ENCODE measurements around the gene TBCA. TPM values are rescaled to one million over a fixed set of nuclear protein-coding genes. Genes with fewer than 3 reads are reported as not detected.

TBCA gene
- total RNA-seq, 1 experiment from 2014 or later, result 317 TPM

- TF ChIP-seq ATF3 (IDR thresholded peaks at IDR 0.05) (no peak), CTCF (IDR thresholded peaks at IDR 0.05 in 2 of 3, conservative IDR thresholded peaks at IDR 0.05 in 1 of 3; ENCODE audit: borderline replicate concordance in 1 of 3, insufficient read depth in 1 of 3, low read depth in 2 of 3, low read length in 2 of 3) (no peak), JUND (IDR thresholded peaks at IDR 0.05) (no peak), ZBTB33 (IDR thresholded peaks at IDR 0.05; ENCODE audit: extremely low read depth, insufficient replicate concordance, low read length) (no peak), ZNF274 (IDR thresholded peaks at IDR 0.05; ENCODE audit: low read depth, low read length) (no peak)
Measured at GRCh38 chr5:77824981-77825380, 48.8 kb upstream of the TBCA start (continued).

- H3K9me2 ChIP-seq (ENCODE audit: insufficient read depth), result no peaks in the 10 kb centered on the region
- no peak overlapping the region for H3K4me2 ChIP-seq (ENCODE audit: low read length)
- no peaks in the 10 kb centered on the region for H4K20me1 ChIP-seq (ENCODE audit: insufficient read depth)
- no TSS peak for BruUV-seq (replicated peaks)
- H3K9ac ChIP-seq (ENCODE audit: low read length), result no peak overlapping the region
- H3K27ac ChIP-seq (ENCODE audit: low read depth, low read length), result no peak overlapping the region
- H3K4me1 ChIP-seq (ENCODE audit: control insufficient read depth in 1 of 2, insufficient read depth in 2 of 2, low read length in 2 of 2), result no peaks in the 10 kb centered on the region; a peak in 1 of 4 replicates
- POLR2A ChIA-PET, result no interaction called here
- no peaks in the 10 kb centered on the region for H3K27me3 ChIP-seq (ENCODE audit: insufficient read depth, low read length)
- H3K9me3 ChIP-seq (ENCODE audit: control insufficient read depth in 1 of 2, insufficient read depth in 1 of 2, low read depth in 1 of 2, low read length in 2 of 2), result no peaks in the 10 kb centered on the region
- H2AFZ ChIP-seq (ENCODE audit: low read depth, low read length, poor library complexity, severe bottlenecking), result no peak overlapping the region
- no peak for ATAC-seq
- intact Hi-C loops (cut with micrococcal nuclease), result no loop called here
- RAD21 ChIA-PET (ENCODE audit: low non-redundant PET in 1 of 2, low total read pairs in 2 of 2, uncharacterized antibody in 2 of 2, unreplicated experiment in 2 of 2), result interaction anchor here in 1 of 2 experiments (0.7 kb wide), 1 partner anchor 60 kb away, joined by 3 read pairs; no protein-coding TSS in a partner anchor
- no peak overlapping the region for H3K4me3 ChIP-seq (replicated peaks in 1 of 2; ENCODE audit: low read depth in 1 of 2, low read length in 2 of 2)
- no peak for DNase-seq (ENCODE audit: low read depth, low spot score)
- H3K36me3 ChIP-seq (ENCODE audit: control insufficient read depth in 1 of 2, insufficient read depth in 2 of 2, low read length in 2 of 2), result no peaks in the 10 kb centered on the region
- no peaks in the 10 kb centered on the region for H3K79me2 ChIP-seq (ENCODE audit: insufficient read depth, low read length)
- CTCF ChIA-PET, result interaction anchor here (0.6 kb wide), 1 partner anchor 18 kb away, joined by 3 read pairs; no protein-coding TSS in a partner anchor
- TF ChIP-seq CEBPB (IDR thresholded peaks at IDR 0.05; ENCODE audit: low read depth) (no peak), SP1 (IDR thresholded peaks at IDR 0.05; ENCODE audit: low read depth) (no peak), EZH2 (IDR thresholded peaks at IDR 0.05) (no peak), REST (IDR thresholded peaks at IDR 0.05; ENCODE audit: low read depth) (no peak), SIN3A (IDR thresholded peaks at IDR 0.05; ENCODE audit: low read depth) (no peak), CTCF (IDR thresholded peaks at IDR 0.05 in 2 of 3, conservative IDR thresholded peaks at IDR 0.05 in 1 of 3; ENCODE audit: borderline replicate concordance in 1 of 3, insufficient read depth in 1 of 3, low read depth in 2 of 3, low read length in 2 of 3) (no peak), YY1 (IDR thresholded peaks at IDR 0.05; ENCODE audit: extremely low read depth, insufficient replicate concordance, low read depth, low read length) (no peak), ELF1 (IDR thresholded peaks at IDR 0.05; ENCODE audit: borderline replicate concordance, low read depth) (no peak), FOSL1 (IDR thresholded peaks at IDR 0.05; ENCODE audit: low read depth) (no peak), ZFX (IDR thresholded peaks at IDR 0.05) (no peak), EGR1 (IDR thresholded peaks at IDR 0.05; ENCODE audit: low read depth) (no peak), POLR2A (IDR thresholded peaks at IDR 0.05; ENCODE audit: borderline replicate concordance, extremely low read depth, insufficient read depth, insufficient read length) (no peak)
Measured at GRCh38 chr5:77816686-77817085, 40.5 kb upstream of the TBCA start.

Data from HCT116 (cell line).